H1 (cell line): Measurements from ENCODE around the gene OIP5. TPM values are rescaled to one million over a fixed set of nuclear protein-coding genes. Genes with fewer than 3 reads are reported as not detected.

Experiments used
- CTCF ChIA-PET: fragments of 300-600 bp; sonication (Branson Sonifier 250); formaldehyde crosslinking; loops from one replicate; lab custom pipeline; 2021; ENCODE audit not compliant: partially characterized antibody; lab: Charles Lee
- POLR2A ChIA-PET: fragments of 300-600 bp; sonication (Branson Sonifier 250); formaldehyde crosslinking; loops from one replicate; lab custom pipeline; 2021; ENCODE audit warnings: inconsistent platforms; ENCODE audit not compliant: partially characterized antibody; lab: Charles Lee
- DNase-seq, 2 experiments: peaks; one replicate each; pipeline versions ENCODE4 v3.0.0 to v3.0.0-alpha.2; 2010 to 2022; ENCODE audit warnings: low spot score in 2 of 2, low read depth in 1 of 2, mixed read lengths in 1 of 2
- FAIRE-seq: peaks from 2 replicates; lab custom pipeline; 2011; peaks lifted over from hg19 to GRCh38; lab: Jason Lieb, UNC
- H2AFZ ChIP-seq: 2 replicates; pipeline ENCODE4 v1.8.1; 2012; ENCODE audit warnings: low read length, inconsistent platforms
- H2AK5ac ChIP-seq: 2 replicates; pipeline ENCODE4 v1.6.1; 2013; ENCODE audit warnings: low read depth, low read length
- H2BK120ac ChIP-seq: replicated peaks from 2 replicates; pipeline ENCODE3; 2013; ENCODE audit warnings: low read depth, low read length, inconsistent platforms
- H2BK12ac ChIP-seq: 2 replicates; pipeline ENCODE4 v1.6.1; 2013; ENCODE audit warnings: low read depth, low read length
- H2BK15ac ChIP-seq: 2 replicates; pipeline ENCODE4 v1.6.1; 2013; ENCODE audit warnings: low read length
- H2BK20ac ChIP-seq: 2 replicates; pipeline ENCODE4 v1.6.1; 2013; ENCODE audit warnings: low read length
- H2BK5ac ChIP-seq: 2 replicates; pipeline ENCODE4 v1.6.1; 2013; ENCODE audit warnings: low read depth, low read length
- H3K14ac ChIP-seq: 2 replicates; pipeline ENCODE4 v1.6.1; 2013; ENCODE audit warnings: inconsistent platforms; ENCODE audit not compliant: insufficient read length
- H3K18ac ChIP-seq: 2 replicates; pipeline ENCODE4 v1.6.1; 2013; ENCODE audit warnings: low read length; ENCODE audit errors: extremely low read depth
- H3K23ac ChIP-seq: 2 replicates; pipeline ENCODE4 v1.6.1; 2013; ENCODE audit warnings: inconsistent platforms; ENCODE audit not compliant: insufficient read length
- H3K23me2 ChIP-seq: 2 replicates; pipeline ENCODE4 v1.6.1; 2013; ENCODE audit warnings: low read depth, low read length
- H3K27ac ChIP-seq: 2 replicates; pipeline ENCODE4 v1.6.1; 2011; ENCODE audit warnings: low read depth, low read length, inconsistent platforms
- H3K27me3 ChIP-seq, 4 experiments: replicated peaks in 1 of 4; 1 replicate in 1 of 4; 2 replicates in 3 of 4; pipeline versions ENCODE4 v1.6.1 to v1.8.1; 2011 to 2013; ENCODE audit warnings: low read length in 3 of 4, mild to moderate bottlenecking in 3 of 4, inconsistent platforms in 2 of 4, mixed read lengths in 2 of 4, moderate library complexity in 1 of 4; ENCODE audit not compliant: control insufficient read depth in 3 of 4, insufficient read depth in 3 of 4; ENCODE audit errors: extremely low read depth in 1 of 4
- H3K36me3 ChIP-seq, 4 experiments: 2 replicates each; pipeline versions ENCODE4 v1.6.1 to v1.8.1; 2011 to 2013; ENCODE audit warnings: mild to moderate bottlenecking in 4 of 4, low read length in 3 of 4, moderate library complexity in 2 of 4, control low read depth in 1 of 4, inconsistent platforms in 1 of 4; ENCODE audit not compliant: insufficient read depth in 4 of 4, control insufficient read depth in 2 of 4
- H3K4ac ChIP-seq: replicated peaks from 2 replicates; pipeline ENCODE3; 2013; ENCODE audit warnings: low read length, low read depth, mixed read lengths, inconsistent platforms; ENCODE audit not compliant: insufficient read length
- H3K4me1 ChIP-seq, 4 experiments: replicated peaks in 1 of 4; 1 replicate in 1 of 4; 2 replicates in 3 of 4; pipeline versions ENCODE4 v1.6.1 to v1.8.1; 2011 to 2013; ENCODE audit warnings: low read length in 3 of 4, inconsistent platforms in 2 of 4, mixed read lengths in 1 of 4; ENCODE audit not compliant: insufficient read depth in 4 of 4, control insufficient read depth in 3 of 4
- H3K4me2 ChIP-seq, 2 experiments: 2 replicates each; pipeline versions ENCODE4 v1.6.1 to v1.8.1; 2011 to 2013; ENCODE audit warnings: low read depth in 2 of 2, low read length in 2 of 2, control low read depth in 1 of 2, inconsistent platforms in 1 of 2, mild to moderate bottlenecking in 1 of 2; ENCODE audit not compliant: insufficient read depth in 1 of 2
- H3K4me3 ChIP-seq, 4 experiments: fragments of 200-600, 300-600 bp in 1 of 4; sonication (generic), shearing (Covaris generic), sonication (Bioruptor Twin) in 1 of 4; 2 replicates each; pipeline versions ENCODE4 v1.5.1 to v1.8.1; 2011 to 2016; ENCODE audit warnings: low read length in 4 of 4, low read depth in 3 of 4, control low read depth in 2 of 4, inconsistent platforms in 2 of 4, mild to moderate bottlenecking in 2 of 4, mixed read lengths in 1 of 4, moderate library complexity in 1 of 4; ENCODE audit not compliant: insufficient read depth in 2 of 4; ENCODE audit errors: extremely low read depth in 1 of 4
- H3K56ac ChIP-seq: replicated peaks from 2 replicates; pipeline ENCODE3; 2013; ENCODE audit warnings: low read depth, mild to moderate bottlenecking, mixed read lengths, low read length, inconsistent platforms; ENCODE audit not compliant: insufficient read length
- H3K79me1 ChIP-seq: 2 replicates; pipeline ENCODE4 v1.6.1; 2013; ENCODE audit warnings: low read depth, low read length, control low read depth
- H3K79me2 ChIP-seq, 2 experiments: 2 replicates each; pipeline versions ENCODE4 v1.6.1 to v1.8.1; 2012 to 2013; ENCODE audit warnings: low read length in 2 of 2, mild to moderate bottlenecking in 2 of 2, inconsistent platforms in 1 of 2; ENCODE audit not compliant: insufficient read depth in 2 of 2, control insufficient read depth in 1 of 2
- H3K9ac ChIP-seq, 4 experiments: replicated peaks in 1 of 4; 1 replicate in 1 of 4; 2 replicates in 3 of 4; pipeline versions ENCODE4 v1.6.1 to v1.8.1; 2011 to 2013; ENCODE audit warnings: low read depth in 3 of 4, low read length in 3 of 4, control low read depth in 2 of 4, mild to moderate bottlenecking in 2 of 4, moderate library complexity in 2 of 4, inconsistent platforms in 1 of 4; ENCODE audit errors: extremely low read depth in 1 of 4
- H3K9me3 ChIP-seq, 2 experiments: 2 replicates each; pipeline versions ENCODE4 v1.6.1 to v1.8.1; 2012 to 2013; ENCODE audit warnings: mild to moderate bottlenecking in 2 of 2, moderate library complexity in 2 of 2, control low read depth in 1 of 2, inconsistent platforms in 1 of 2, low read depth in 1 of 2, low read length in 1 of 2, mixed read lengths in 1 of 2; ENCODE audit not compliant: insufficient read depth in 2 of 2
- H4K20me1 ChIP-seq, 2 experiments: replicated peaks in 1 of 2; 2 replicates each; pipeline versions ENCODE3 to v1.8.1; 2011 to 2013; ENCODE audit warnings: inconsistent platforms in 2 of 2, low read length in 2 of 2, mild to moderate bottlenecking in 1 of 2; ENCODE audit not compliant: insufficient read depth in 2 of 2, control insufficient read depth in 1 of 2
- H4K5ac ChIP-seq: 2 replicates; pipeline ENCODE4 v1.6.1; 2013; ENCODE audit warnings: low read length, low read depth, mixed read lengths, inconsistent platforms; ENCODE audit not compliant: insufficient read length
- H4K8ac ChIP-seq: 2 replicates; pipeline ENCODE4 v1.8.0; 2013; ENCODE audit warnings: mild to moderate bottlenecking, moderate library complexity, low read length, inconsistent platforms; ENCODE audit not compliant: insufficient read depth; ENCODE audit errors: extremely low read depth
- H4K91ac ChIP-seq: replicated peaks from 2 replicates; pipeline ENCODE3; 2013; ENCODE audit warnings: low read length, mixed read lengths, inconsistent platforms; ENCODE audit not compliant: insufficient read length
- ASH2L ChIP-seq: fragments of 200-600, 300-600 bp; sonication (generic); IDR thresholded peaks from one replicate; pipeline ENCODE4 v1.7.1; 2017; ENCODE audit warnings: low read length
- BACH1 ChIP-seq: IDR thresholded peaks from 2 replicates; pipeline ENCODE4 v1.6.1; 2012; ENCODE audit warnings: low read length, improper control_type of control experiment
- CBX8 ChIP-seq: fragments of 300-800, 300-1000 bp; sonication (generic); IDR thresholded peaks from 2 replicates; pipeline ENCODE4 v1.7.1; 2016; ENCODE audit warnings: low read depth, low read length, borderline replicate concordance
- CEBPB ChIP-seq: IDR thresholded peaks from 2 replicates; pipeline ENCODE4 v1.6.1; 2012; ENCODE audit warnings: low read depth, low read length
- CREB1 ChIP-seq: IDR thresholded peaks from 2 replicates; pipeline ENCODE4 v1.6.1; 2012; ENCODE audit warnings: inconsistent platforms
- MAFK ChIP-seq: IDR thresholded peaks from 2 replicates; pipeline ENCODE4 v1.6.1; 2012; ENCODE audit warnings: low read depth, mild to moderate bottlenecking, improper control_type of control experiment, low read length
- SP1 ChIP-seq: IDR thresholded peaks from 2 replicates; pipeline ENCODE4 v1.6.1; 2011; ENCODE audit warnings: low read depth, low read length
- SP2 ChIP-seq: IDR thresholded peaks from 2 replicates; pipeline ENCODE4 v1.6.1; 2012; ENCODE audit warnings: mild to moderate bottlenecking, low read length, inconsistent platforms
- TEAD4 ChIP-seq: IDR thresholded peaks from 2 replicates; pipeline ENCODE4 v1.6.1; 2012; ENCODE audit warnings: low read depth, low read length, inconsistent platforms, mixed read lengths
- WGBS, 2 experiments: shearing (Covaris generic) in 1 of 2; methylation state at CpG; one replicate each; pipeline versions ENCODE4 v1.1.6 to v1.1.7; 2013 to 2015; ENCODE audit warnings: low lambda C conversion rate in 2 of 2, mixed read lengths in 2 of 2, inconsistent platforms in 1 of 2, low coverage in 1 of 2, missing lambda C conversion rate in 1 of 2; ENCODE audit not compliant: insufficient replicate concordance in 2 of 2, insufficient coverage in 1 of 2, insufficient read length in 1 of 2; ENCODE audit errors: extremely low coverage in 1 of 2, missing lambda C conversion rate in 1 of 2; 5-methylcytosine and 5-hydroxymethylcytosine counted together
- polyA plus RNA-seq, 7 experiments: library from polyadenylated mRNA; depleted of rRNA in 3 of 7; stranded (reverse) in 5 of 7; unstranded in 2 of 7; fragments of >200 nt in 5 of 7; fragments of 200-250 nt in 2 of 7; gene quantifications; 1 replicate in 5 of 7; 2 replicates in 1 of 7; 4 replicates in 1 of 7; pipeline versions ENCODE4 v1.2.1 to v1.2.3, GENCODE V29; 2011 to 2013; ENCODE audit warnings: missing spikeins in 2 of 7, mixed read lengths in 2 of 7
- total RNA-seq: library from RNA; stranded (reverse); fragmentation: NEBNext Ultra II Directional; extraction: Animal tissue kit (Norgen Biotek cat#: 25700); gene quantifications from 2 replicates; pipeline ENCODE4 v1.2.1, GENCODE V29; 2021

OIP5 gene
- total and polyA plus RNA-seq, 2 of the 8 experiments (the other 6 are each of a cell fraction or from before 2014, with no cell fraction given), result 34.8 to 44.5 TPM

DNA sequence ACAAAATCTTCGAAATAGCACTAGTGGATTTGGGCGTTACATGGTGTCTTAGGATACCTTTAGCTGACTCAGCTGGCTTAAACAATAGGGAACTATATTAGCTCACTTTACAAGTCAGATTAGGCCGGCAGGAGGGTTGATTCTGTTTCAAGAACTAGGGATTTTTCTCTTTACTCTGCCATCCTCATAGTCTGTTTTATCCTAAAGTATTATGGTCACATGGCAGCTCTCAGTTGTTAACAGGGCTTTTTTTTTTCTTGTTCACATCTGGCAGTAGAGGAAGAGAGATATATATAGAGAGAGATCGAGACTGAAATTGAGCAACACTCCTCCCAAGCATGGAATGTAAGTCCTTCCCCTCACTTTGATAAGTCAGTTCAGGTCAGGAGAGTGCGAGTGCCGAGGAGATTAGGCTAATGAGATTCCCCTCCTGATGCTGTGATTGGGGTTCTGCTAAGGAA, 68.5 kb downstream of the OIP5 start:
- no peak overlapping the region for H4K91ac ChIP-seq
- H2AFZ ChIP-seq, result no peak overlapping the region
- no peak overlapping the region for H3K18ac ChIP-seq
- no peak overlapping the region for H2BK12ac ChIP-seq
- H3K56ac ChIP-seq, result no peak overlapping the region
- H3K14ac ChIP-seq, result no peak overlapping the region
- TF ChIP-seq CEBPB (peak; percentile 94), BACH1 (peak; percentile 65), SP1 (0 out of 2 replicates have a peak, but pooled peaks have one; percentile 22), ASH2L (peak; percentile 63), CREB1 (no peak), TEAD4 (peak; percentile 75), MAFK (peak; percentile 75), CBX8 (no peak), SP2 (no peak)
- H3K4me1 ChIP-seq, result peaks cover 0 to 3% (median 2%) of the 10 kb centered on the region in 4 experiments; a peak in 6 of 7 replicates
- no peak overlapping the region for H3K9ac ChIP-seq
- H2AK5ac ChIP-seq, result no peak overlapping the region
- H3K4ac ChIP-seq, result no peak overlapping the region
- ChIA-PET POLR2A (interaction anchor here (0.7 to 1.2 kb wide), 3 partner anchors 15 to 124 kb away, joined by 4 to 5 read pairs (median 4); no protein-coding TSS in a partner anchor), CTCF (interaction anchor here (0.7 to 1.2 kb wide), 4 partner anchors 10 to 67 kb away, joined by 4 to 5 read pairs (median 4); partner anchors contain the start of genes CHP1 and EXD1)
- no peak overlapping the region for H2BK5ac ChIP-seq
- DNase-seq (peak in 1 of 2 experiments; percentile 27), FAIRE-seq (peak; percentile 74)
- H4K20me1 ChIP-seq, result no peaks in the 10 kb centered on the region
- no peaks in the 10 kb centered on the region for H3K9me3 ChIP-seq
- H3K27ac ChIP-seq, result no peak overlapping the region; the same call in 1 of the 2 replicates
- H2BK15ac ChIP-seq, result no peak overlapping the region
- WGBS, 2 experiments, result 36% methylated on average over 6 of the region's 6 CpGs; no CpG with 5 or more reads in 1 of the 2 experiments
- H4K8ac ChIP-seq, result no peak overlapping the region
- H3K4me3 ChIP-seq, result peak overlapping the region in 1 of 4 experiments; percentile 28; a peak in 1 of 8 replicates
- no peak overlapping the region for H2BK120ac ChIP-seq
- H3K4me2 ChIP-seq, result peak overlapping the region in 1 of 2 experiments; percentile 35; a peak in 1 of 4 replicates
- no peaks in the 10 kb centered on the region for H3K23me2 ChIP-seq
- H4K5ac ChIP-seq, result no peak overlapping the region
- no peaks in the 10 kb centered on the region for H3K79me1 ChIP-seq
- H3K23ac ChIP-seq, result no peak overlapping the region
- no peak overlapping the region for H2BK20ac ChIP-seq
- H3K36me3 ChIP-seq, result peaks cover 0 to 12% (median 4%) of the 10 kb centered on the region in 4 experiments; a peak in 3 of 8 replicates
- H3K27me3 ChIP-seq, result no peaks in the 10 kb centered on the region
- H3K79me2 ChIP-seq, result no peaks in the 10 kb centered on the region
